Measurements from ENCODE around the gene CST9. TPM values are rescaled to one million over a fixed set of nuclear protein-coding genes. Genes with fewer than 3 reads are reported as not detected.

The CST9 gene
- total and polyA plus RNA-seq, 2 donors (not counting 3 experiments of a cell fraction or from before 2014, with no cell fraction given) = not detected

- no peaks in the 10 kb centered on the region for H3K9me3 ChIP-seq (replicated peaks; ENCODE audit: control insufficient read depth, insufficient read depth, low read length)
- ChIA-PET CTCF (no interaction called here), POLR2A (no interaction called here)
- no peak overlapping the region for H3K9ac ChIP-seq (replicated peaks; ENCODE audit: extremely low read depth, insufficient read depth, low read length)
- no TSS peak for BruUV-seq (replicated peaks)
- no peak overlapping the region for H3K4me3 ChIP-seq (replicated peaks in 1 of 3; ENCODE audit: insufficient read depth in 1 of 3, low read depth in 1 of 3, low read length in 3 of 3)
- H3K27ac ChIP-seq (ENCODE audit: insufficient read depth, low read depth, low read length) = no peak overlapping the region
- FAIRE-seq (no peak), DNase-seq (ENCODE audit: low read depth, low spot score) (no peak)
- H3K27me3 ChIP-seq (ENCODE audit: control insufficient read depth in 2 of 2, insufficient read depth in 2 of 2, low read length in 2 of 2) = no peaks in the 10 kb centered on the region
- intact Hi-C loops (cut with micrococcal nuclease) (no loop called here), dilution Hi-C loops (cut with MboI; ENCODE audit: extremely low pct_ligation_motif_present, low sequenced_read_pairs) (no loop called here)
- H4K20me1 ChIP-seq (replicated peaks; ENCODE audit: control insufficient read depth, extremely low read depth, insufficient read depth, low read length) = no peaks in the 10 kb centered on the region
- H3K9me1 ChIP-seq (replicated peaks; ENCODE audit: control insufficient read depth, extremely low read depth, insufficient read depth, low read length) = no peaks in the 10 kb centered on the region
- H3K79me2 ChIP-seq (ENCODE audit: control insufficient read depth, insufficient read depth, low read length) = peaks cover 17% of the 10 kb centered on the region
- no peak for TF ChIP-seq FOS (IDR thresholded peaks at IDR 0.05; ENCODE audit: borderline replicate concordance, insufficient read depth, low read length)
- TF ChIP-seq EZH2 (IDR thresholded peaks at IDR 0.05; ENCODE audit: borderline replicate concordance, low read depth, low read length, severe bottlenecking) = no peak
- no peak for TF ChIP-seq POLR2AphosphoS5 (IDR thresholded peaks at IDR 0.05; ENCODE audit: insufficient read depth, low read depth, low read length)
- TF ChIP-seq GATA2 (IDR thresholded peaks at IDR 0.05; ENCODE audit: insufficient read depth, insufficient read length, low read depth, low read length) = no peak
- TF ChIP-seq MYC (IDR thresholded peaks at IDR 0.05; ENCODE audit: low read depth, low read length) = no peak
- no peak for TF ChIP-seq MAX (IDR thresholded peaks at IDR 0.05; ENCODE audit: insufficient read depth, insufficient read length)
- TF ChIP-seq POLR2A (IDR thresholded peaks at IDR 0.05; ENCODE audit: low read depth, low read length) = no peak
- TF ChIP-seq JUN (IDR thresholded peaks at IDR 0.05; ENCODE audit: borderline replicate concordance, insufficient read depth, insufficient read length, low read depth) = no peak
- no peak for TF ChIP-seq CTCF (IDR thresholded peaks at IDR 0.05; ENCODE audit: extremely low read depth in 1 of 2, insufficient read depth in 1 of 2, low read depth in 1 of 2, low read length in 2 of 2)
- H2AFZ ChIP-seq (ENCODE audit: low read depth, low read length) = no peak overlapping the region
- no peak overlapping the region for H3K4me2 ChIP-seq (ENCODE audit: insufficient read depth, low read length)
- H3K36me3 ChIP-seq (ENCODE audit: control insufficient read depth in 2 of 2, extremely low read depth in 1 of 2, insufficient read depth in 2 of 2, low read length in 2 of 2) = peaks cover 0 to 15% of the 10 kb centered on the region in 2 experiments
- peaks cover 28% of the 10 kb centered on the region for H3K4me1 ChIP-seq (ENCODE audit: control insufficient read depth, extremely low read depth, insufficient read depth, low read length)
Observed at GRCh38 chr20:23631226-23631822, 25.6 kb upstream of the CST9 start.

All from endothelial cell of umbilical vein (primary cell).